ENCODE data around the gene DCC. TPM values are rescaled to one million over a fixed set of nuclear protein-coding genes. Genes with fewer than 3 reads are reported as not detected.
A peak's percentile ranks its signal among the peaks of the same experiment; 100 is the strongest.

The DCC gene, protein sequence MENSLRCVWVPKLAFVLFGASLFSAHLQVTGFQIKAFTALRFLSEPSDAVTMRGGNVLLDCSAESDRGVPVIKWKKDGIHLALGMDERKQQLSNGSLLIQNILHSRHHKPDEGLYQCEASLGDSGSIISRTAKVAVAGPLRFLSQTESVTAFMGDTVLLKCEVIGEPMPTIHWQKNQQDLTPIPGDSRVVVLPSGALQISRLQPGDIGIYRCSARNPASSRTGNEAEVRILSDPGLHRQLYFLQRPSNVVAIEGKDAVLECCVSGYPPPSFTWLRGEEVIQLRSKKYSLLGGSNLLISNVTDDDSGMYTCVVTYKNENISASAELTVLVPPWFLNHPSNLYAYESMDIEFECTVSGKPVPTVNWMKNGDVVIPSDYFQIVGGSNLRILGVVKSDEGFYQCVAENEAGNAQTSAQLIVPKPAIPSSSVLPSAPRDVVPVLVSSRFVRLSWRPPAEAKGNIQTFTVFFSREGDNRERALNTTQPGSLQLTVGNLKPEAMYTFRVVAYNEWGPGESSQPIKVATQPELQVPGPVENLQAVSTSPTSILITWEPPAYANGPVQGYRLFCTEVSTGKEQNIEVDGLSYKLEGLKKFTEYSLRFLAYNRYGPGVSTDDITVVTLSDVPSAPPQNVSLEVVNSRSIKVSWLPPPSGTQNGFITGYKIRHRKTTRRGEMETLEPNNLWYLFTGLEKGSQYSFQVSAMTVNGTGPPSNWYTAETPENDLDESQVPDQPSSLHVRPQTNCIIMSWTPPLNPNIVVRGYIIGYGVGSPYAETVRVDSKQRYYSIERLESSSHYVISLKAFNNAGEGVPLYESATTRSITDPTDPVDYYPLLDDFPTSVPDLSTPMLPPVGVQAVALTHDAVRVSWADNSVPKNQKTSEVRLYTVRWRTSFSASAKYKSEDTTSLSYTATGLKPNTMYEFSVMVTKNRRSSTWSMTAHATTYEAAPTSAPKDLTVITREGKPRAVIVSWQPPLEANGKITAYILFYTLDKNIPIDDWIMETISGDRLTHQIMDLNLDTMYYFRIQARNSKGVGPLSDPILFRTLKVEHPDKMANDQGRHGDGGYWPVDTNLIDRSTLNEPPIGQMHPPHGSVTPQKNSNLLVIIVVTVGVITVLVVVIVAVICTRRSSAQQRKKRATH (N-terminal part only)
- 8.7 TPM for polyA plus RNA-seq (ENCODE audit: insufficient read length)
- long read RNA-seq, donor 1 = 0 reads
- long read RNA-seq, donor 2 = 0 reads
- long read RNA-seq, donor 3 = 0 reads
- long read RNA-seq, donor 4 = 0 reads
- long read RNA-seq, donor 5 = 0 reads
- long read RNA-seq, donor 6 = 0 reads
- long read RNA-seq, donor 7 = 0 reads
- long read RNA-seq, donor 8 = 0 reads

DNA sequence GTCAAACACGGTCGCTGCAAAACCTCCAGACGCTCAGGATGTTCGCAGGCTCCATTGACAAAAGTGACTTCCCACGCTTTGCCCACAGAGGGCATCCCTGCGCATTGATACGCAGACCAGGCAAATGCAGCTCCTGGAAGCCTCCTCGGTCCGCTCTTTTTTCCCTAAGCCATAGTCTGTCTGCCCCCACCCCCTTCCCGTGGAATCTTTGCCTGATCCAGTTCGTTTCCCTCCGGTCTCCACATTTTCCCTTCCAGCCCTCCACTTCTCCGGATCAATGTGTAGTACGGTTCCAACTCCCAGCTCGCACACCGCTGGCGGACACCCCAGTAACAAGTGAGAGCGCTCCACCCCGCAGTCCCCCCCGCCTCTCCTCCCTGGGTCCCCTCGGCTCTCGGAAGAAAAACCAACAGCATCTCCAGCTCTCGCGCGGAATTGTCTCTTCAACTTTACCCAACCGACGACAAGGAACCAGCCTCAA lies at the start of gene DCC:
Gene DCC, plus strand, starts transcription at position 307 of the 481 bp plus-strand sequence. CDS start 591 bp downstream, outside the sequence.
- DNase-seq = peak; percentile 76

DNA sequence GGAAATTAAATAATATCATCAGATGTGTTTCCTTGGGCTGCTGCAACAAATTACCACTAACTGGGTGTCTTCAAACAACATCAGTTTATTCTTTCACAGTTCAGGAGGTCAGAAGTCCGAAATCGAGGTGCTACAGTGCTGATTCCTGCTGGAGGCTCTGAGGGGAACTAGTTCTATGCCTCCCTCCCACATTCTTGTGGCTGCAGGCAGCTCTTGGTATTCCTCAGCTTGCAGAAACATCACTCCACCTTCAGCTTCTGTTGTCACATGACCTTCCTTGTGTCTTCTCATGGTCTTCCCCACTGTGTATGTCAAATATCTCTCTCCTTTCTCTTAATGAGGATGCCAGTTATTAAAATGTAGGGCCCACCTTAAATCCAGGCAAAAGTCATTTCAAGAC lies 29.3 kb upstream of the DCC start:
- no peak for DNase-seq

DNA sequence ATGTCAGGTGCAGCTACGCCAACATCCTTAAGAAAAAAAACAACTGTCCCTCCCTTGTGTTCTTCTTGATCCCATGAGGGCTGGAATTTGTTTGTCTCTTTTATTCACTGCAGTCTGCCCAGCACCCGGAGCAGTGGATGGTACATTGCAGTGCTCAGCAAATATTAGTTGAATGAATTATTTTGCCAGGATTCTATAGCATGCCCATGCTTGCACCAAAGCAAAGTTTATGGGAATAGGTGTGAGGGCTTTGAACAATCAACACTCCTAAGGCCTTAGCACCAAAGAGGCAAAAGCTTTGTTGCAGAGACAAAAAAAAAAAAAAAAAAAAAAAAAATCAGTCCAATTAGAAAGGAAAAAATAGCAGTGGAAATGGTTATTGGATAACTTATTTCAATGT lies 28.7 kb upstream of the DCC start:
- no peak for DNase-seq

DNA sequence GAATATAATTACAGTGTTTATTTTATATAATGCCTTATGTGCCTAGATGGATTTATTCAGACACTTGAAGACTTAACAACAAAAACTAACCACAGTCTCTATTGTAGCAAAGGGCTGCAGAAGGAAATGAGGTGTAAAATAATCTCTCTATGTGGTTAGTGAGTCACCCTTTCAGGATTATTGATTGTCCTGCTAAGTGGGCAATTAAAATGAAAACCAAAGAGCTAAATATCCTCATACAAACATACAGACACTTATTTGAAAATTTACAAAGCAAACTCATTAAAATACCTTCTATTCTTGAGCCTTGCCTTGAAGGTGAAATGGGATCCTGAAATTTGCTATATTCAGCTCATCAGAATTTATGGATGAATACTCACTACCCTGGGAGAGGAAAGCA lies 27.7 kb upstream of the DCC start:
- DNase-seq = no peak

DNA sequence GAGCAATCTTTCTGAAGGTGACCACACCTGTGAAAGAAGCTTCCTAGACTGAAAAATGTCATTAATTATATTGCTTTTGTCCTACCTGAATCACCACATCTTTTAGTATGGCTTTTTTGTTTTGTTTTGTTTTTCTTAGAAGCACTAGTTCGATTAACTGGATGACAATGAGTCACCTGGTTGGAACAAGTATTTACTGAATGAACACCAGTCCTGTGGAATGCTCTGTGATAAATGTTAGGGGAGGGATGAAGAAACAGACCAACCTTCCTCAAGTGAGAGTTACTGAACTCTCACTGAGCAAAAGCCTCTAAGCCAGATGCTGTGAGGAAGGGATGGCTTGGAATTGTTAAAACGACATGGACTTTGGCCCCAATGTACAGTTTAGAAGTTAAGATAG lies 26.8 kb upstream of the DCC start:
- no peak for DNase-seq

DNA sequence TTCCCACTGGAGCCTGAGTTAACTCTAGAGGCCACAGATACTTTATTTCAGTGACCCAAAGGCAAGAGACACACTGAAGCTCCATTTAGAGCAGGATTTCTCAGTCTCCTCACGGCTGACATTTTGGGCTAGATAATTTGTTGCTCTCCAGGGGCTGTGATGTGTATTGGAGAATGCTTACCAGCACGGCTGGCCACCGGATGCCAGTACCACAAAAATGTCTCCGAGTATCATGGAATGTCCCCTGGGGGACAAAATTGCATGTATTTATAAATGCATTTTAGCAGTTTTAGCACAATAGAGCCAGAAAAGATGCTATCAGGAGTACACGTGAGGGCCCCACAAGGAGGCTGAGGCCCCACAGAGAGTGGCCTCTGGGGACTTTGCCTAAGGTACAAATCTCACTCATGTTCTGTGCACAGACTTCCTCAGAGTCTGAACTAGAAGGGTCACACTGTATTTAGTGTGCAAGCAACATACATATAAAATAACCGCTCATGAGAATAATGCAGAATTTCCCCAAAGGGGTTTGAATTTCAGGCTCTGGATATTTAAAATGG lies 20.5 kb upstream of the DCC start:
- DNase-seq = no peak

DNA sequence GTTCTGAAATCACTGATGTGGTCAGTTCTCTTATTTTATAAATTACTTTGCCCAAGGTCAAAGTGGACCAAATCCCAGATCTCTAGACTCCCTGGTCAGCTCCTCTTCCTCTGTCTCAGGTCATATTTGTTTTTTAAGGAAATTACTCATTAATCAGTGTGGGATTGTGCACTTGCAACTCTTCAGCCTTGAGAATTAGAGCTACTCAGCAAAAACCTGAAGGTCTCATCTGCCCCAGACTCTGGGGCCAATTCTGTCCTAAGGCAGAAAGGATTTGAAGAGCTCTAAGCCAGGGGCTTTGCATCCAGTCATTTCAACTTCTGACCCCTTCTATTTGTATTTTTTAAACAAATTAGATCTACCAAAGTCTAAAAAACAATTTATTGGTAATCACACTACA lies 17.7 kb upstream of the DCC start:
- no peak for DNase-seq

DNA sequence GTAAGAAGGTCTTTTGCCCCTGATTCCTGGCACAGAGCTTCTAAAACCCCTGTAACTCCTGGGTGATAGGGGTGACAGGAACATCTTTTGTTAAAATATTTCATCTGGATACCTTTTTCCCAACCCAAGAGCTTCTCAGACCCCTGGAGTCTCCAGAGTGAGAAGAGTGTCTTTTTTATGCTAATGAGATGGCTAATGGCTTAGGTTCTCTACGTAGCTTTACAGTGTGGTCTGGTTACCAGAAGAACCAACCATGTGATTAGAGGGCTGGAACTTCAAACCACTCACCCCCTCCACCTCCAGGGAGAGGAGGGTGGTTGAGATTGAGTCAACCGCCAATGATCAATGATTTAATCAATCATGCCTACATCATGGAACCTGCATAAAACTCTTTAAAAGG lies 16.2 kb upstream of the DCC start:
- DNase-seq = no peak

DNA sequence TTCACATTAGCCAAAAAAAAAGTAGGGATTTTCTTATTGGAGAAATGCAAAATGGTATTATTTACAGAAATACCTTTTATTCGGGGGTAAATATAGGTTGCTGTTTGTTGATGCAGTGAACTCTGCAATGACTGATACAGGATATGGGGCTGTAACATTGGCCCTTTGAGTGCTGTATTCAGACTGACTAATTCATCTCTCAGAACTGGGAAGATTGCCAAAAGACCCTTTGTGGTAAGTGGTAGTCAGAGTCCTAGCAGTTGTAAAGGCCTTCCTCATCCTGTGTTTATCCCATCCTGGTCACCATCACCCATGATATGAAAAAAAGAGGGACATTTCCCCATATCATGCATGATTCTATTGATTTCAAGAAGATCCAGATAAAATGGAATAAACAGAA lies 14.0 kb upstream of the DCC start:
- no peak for DNase-seq

DNA sequence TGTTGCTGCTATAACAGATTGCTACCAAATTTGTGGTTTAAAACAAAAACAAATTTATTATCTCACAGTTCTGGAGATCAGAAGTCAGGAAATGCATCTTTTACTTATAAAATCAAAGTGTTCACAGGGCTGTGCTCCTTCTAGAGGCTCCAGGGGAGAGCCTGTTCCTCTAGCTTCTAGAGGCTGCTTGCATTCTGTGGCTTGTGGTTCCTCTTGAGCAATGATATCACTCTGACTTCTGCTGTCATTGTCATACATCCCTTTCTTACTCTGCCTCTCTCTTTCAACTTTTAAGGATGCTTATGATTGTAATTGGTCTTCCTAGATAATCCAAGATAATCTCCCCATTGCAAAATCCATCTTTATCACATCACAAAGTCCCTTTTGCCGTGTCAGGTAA lies 6.1 kb upstream of the DCC start:
- no peak for DNase-seq

DNA sequence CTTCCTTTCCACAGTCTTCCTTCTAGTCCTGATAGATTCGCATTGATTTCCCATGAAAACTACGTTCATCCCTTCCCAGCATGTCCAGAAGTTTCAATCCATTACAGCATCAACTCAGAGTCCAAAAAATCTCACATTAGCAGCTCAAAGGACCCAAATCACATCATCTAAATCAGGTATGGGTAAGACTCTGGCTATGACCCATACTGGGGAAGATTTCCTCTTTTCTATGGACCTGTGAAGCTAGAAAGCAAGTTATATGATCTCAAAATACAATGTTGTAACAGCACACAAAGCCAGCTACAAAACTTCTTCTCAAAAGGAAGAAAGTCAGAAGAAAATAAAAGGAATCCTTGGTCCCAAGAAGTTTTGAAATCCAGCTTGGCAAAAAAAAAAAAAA lies 5.7 kb upstream of the DCC start:
- DNase-seq = no peak

DNA sequence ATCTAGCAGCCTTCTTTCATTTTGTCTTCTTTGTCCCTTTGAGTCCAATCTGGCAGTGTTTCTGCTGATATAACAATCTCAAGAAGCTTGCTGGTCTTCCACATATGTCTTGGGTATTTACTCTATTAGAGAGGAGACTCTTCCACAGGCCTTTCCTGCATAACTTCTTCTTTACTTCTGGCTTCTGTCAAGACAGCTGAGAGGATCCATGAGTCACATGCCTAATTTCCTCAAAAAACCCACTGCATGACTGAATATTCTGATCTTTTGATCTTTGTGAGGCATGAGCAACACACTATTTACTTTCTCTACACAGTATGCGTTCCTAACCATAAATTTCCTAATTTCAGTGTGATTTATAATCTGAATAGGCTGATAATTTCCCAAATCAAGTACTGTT lies 5.1 kb upstream of the DCC start:
- no peak for DNase-seq

DNA sequence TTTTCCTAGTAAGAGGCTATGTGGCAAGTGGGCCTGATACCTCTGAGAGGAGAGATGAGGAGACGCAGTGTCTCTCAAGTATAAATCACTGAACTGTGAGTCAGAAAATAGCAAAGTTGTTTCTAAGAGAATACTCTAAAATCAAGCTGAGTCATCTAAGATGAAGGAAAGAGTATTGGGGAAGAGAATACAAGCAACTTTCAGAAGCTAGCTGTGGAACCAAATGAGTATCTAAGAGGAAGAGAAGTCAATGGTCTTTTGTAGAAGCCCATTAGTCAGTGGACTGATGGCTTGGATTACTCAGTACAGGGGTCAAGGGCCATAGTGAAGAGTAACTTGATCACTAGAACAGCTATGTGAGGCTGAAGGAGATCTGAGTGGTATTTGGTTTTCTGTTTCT lies 2.7 kb upstream of the DCC start:
- no peak for DNase-seq

DNA sequence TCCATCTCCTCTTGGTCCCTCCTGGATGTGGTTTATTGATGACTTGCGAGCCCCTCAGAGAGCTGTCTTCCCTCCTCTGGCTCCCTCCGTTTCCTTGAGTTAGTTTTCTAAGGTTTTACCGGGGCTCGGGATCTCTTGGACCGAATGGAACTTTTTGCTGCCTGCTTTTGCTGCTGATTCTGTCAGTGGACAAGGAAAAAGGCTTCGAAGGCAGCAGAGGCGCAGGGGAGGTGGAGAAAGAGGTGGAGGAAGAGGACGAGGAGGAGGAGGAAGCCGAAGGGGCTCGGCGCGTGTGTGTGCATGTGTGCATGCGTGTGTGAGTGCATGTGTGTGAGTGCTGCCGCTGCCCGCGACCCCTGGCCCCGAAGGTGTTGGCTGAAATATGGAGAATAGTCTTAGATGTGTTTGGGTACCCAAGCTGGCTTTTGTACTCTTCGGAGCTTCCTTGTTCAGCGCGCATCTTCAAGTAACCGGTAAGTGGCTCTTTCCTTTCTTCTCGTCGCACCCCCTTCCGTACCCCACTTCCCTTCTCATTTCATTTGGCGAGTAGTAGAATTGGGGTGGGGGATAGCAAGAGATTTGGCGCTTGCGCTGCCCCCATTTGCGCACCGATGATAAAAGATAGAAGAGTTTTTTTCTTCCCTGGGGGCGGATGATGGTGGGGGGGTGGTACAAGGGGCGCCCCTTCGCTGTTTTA lies 557 bp downstream of the DCC start:
- no peak for DNase-seq

DNA sequence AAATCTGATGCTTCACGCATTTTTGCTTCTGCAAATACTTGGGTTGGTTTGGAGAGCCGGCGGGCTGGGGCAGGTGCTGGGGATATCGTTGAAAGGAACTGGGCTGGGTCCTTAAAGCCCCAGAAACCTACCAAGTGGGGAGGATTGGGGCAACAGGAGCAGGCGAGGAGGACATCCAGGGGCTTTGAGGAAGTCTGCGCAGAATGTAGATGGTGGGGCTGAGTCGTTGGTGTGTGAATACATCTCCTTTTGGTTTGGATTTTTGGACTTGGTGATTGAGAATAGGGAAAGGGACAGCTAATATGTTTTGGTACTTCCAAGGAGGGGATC lies 1.1 kb downstream of the DCC start:
- DNase-seq = no peak

DNA sequence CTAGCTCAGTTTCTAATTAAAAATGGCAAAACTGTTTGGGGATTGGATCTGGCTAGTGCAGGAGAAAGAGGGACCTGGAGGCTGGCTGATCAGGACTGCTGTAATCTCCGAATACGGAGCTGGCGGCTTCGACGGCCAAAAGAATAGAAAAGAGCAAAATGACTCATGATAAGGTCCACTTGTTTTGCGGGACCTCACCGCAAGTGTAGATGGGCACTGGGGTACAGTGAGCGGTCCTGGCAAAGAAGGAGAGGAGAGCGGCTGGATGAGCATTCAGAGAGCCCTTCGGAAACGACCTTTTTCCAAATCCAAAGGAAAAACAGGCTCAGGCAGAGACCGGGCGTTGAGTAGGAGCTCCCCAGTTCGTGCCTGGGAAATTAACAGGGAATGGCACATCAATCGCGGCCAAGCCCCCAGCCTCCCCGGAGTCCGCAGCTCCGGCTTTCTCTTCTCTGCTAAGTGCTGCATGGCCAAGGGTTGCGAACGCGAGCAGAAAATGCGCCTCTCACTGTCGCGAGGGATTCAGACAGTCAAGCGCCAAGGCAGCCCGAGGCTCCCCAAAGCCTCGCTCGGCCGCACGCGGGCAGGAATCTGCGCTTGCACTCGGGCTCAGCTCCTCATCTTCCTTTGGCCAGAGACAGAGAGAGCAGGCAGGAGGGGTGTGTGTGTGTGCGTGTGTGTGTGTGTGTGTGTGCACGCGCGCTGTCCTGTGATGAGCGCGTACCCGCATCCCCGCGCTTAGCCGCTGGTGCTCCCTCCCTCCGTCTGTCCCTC lies 1.8 kb downstream of the DCC start:
- peak; percentile 45 for DNase-seq

DNA sequence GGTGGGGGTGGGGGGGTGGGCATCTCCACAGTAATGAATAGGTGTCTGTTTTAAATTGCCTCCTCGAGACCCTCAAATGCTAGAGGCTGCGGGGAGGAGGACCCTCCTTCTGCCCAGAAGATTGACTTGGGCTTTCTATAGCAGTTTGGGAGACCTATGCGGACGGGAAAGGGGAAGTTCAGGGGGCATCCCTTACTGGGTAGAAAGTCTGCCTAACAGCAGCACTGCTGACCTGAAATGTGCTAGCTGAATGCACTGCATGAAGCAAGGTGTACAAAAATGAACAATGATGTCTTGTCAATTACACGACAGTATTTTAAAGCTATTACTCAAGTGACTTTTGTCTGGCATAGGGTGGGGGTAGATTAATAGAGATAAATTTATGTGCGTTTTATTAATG lies 2.5 kb downstream of the DCC start:
- no peak for DNase-seq

DNA sequence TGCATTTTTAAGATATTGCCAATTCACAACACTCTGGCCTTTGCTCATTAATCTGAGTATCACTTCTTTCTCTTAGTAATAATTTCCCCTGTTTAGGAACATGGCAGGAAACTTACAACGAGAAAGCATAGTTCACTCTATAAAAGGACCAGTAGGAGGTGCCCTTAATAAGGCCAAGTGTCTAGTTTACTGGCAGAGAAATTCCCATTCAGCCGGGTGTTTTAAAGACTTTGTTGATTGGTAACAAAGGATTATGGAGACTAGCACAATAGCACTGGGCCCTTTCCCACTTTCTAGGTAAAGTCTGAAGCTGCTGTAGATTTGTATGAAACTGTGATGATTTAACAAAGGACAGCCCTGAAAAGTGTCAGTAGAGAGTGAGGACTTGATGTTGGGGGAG lies 3.1 kb downstream of the DCC start:
- peak; percentile 36 for DNase-seq

DNA sequence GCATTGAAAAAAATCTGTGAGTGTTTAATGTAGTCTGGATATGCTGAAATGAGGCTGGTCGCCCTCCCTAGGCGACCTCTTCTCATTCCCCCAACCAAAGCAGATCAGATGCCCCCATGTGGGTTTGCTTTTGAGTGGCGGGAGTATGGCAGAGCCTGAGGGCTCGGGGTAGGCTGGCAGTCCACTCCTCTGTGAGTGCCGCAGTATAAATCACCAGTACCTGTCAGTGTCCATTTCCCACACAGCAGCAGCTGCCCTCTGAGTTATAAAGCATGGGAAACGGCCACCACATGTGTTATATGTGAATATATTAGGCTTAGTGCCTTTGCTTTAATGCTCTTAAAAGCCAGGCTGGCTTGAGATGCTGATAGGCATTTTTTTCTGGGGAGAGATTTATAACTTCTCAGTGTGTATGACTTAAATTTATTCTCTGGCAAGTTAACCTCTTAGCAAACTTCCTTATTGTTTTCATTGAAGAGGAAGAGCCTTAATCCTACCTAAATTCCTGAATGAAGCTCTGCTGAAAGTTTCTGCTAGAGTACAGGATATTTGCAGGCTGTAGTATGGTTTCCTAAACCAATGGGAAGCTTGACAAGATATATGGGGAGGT lies 3.8 kb downstream of the DCC start:
- DNase-seq = peak; percentile 38

DNA sequence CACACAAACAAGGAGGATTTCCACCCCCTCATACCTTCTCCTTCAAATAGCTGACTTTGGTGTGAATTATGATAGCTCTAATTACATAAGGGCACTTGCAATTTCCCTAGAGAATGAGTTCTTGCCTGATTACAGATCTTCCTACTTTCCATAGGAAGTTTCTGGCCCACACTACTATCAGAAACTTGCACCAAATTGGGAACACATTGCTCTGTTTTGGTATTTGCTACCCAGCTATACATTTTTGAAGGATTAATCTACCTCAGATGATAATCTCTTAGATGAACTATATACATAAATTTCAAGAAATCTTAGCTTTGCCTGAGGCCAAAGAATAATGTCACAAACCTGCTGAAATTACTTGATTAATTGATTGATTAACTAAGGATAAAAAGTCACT lies 4.9 kb downstream of the DCC start:
- DNase-seq = no peak

Measured in left kidney (tissue), 8 donors.